Activated CD4-positive, alpha-beta memory T cell treated with anti-CD3 and anti-CD28 coated beads, Interleukin-2, amount 10 ng/mL, durations not matched to agents 7 days and 5 days (primary cell): ENCODE results near the gene RBM19. TPM values are rescaled to one million over a fixed set of nuclear protein-coding genes. Genes with fewer than 3 reads are reported as not detected.

Experiments used
- CTCF ChIA-PET: fragments of 350-600 bp; sonication (Branson Sonifier 250); formaldehyde crosslinking; loops from one replicate; lab custom pipeline; 2021; ENCODE audit warnings: antibody characterized with exemption, inconsistent platforms; lab: Charles Lee
- POLR2A ChIA-PET: fragments of 350-600 bp; sonication (Branson Sonifier 250); formaldehyde crosslinking; loops from one replicate; lab custom pipeline; 2021; ENCODE audit warnings: antibody characterized with exemption; lab: Charles Lee
- DNase-seq: peaks from one replicate; pipeline ENCODE4 v3.0.0-alpha.2; 2020
- H3K27ac Mint-ChIP-seq: one replicate; pipeline ENCODE4 v1.8.0; 2021; ENCODE audit warnings: mild to moderate bottlenecking, mixed read lengths
- H3K27me3 Mint-ChIP-seq: one replicate; pipeline ENCODE4 v1.8.0; 2021; ENCODE audit warnings: mixed read lengths
- H3K36me3 Mint-ChIP-seq: one replicate; pipeline ENCODE4 v1.8.0; 2021; ENCODE audit warnings: low read depth, mixed read lengths
- H3K4me1 Mint-ChIP-seq: one replicate; pipeline ENCODE4 v1.8.0; 2021; ENCODE audit warnings: mixed read lengths
- H3K4me3 Mint-ChIP-seq: one replicate; pipeline ENCODE4 v1.8.0; 2021; ENCODE audit warnings: mild to moderate bottlenecking, mixed read lengths
- H3K9me3 Mint-ChIP-seq: one replicate; pipeline ENCODE4 v1.8.0; 2021; ENCODE audit warnings: mixed read lengths
- total RNA-seq, 2 experiments: library from RNA; stranded (reverse); gene quantifications; one replicate each; pipeline ENCODE4 v1.2.3, GENCODE V29; 2021

Gene RBM19
- total RNA-seq, 2 experiments from 2014 or later = 31.5 to 32.4 TPM

- Mint-ChIP-seq H3K9me3 (peaks cover 7% of the 10 kb centered on the region), H3K27me3 (no peaks in the 10 kb centered on the region), H3K4me1 (no peaks in the 10 kb centered on the region), H3K36me3 (no peaks in the 10 kb centered on the region), H3K27ac (no peak overlapping the region), H3K4me3 (no peak overlapping the region)
- POLR2A ChIA-PET = no interaction called here
- DNase-seq = no peak
- CTCF ChIA-PET = no interaction called here
These were observed 196.8 kb downstream of the RBM19 start for GRCh38 chr12:113769305-113769704.

GRCh38 chr12:113768850-113769249 lies 197.3 kb downstream of the RBM19 start:
- CTCF ChIA-PET = no interaction called here
- DNase-seq = no peak
- Mint-ChIP-seq H3K4me3 (no peak overlapping the region), H3K27ac (no peak overlapping the region), H3K36me3 (no peaks in the 10 kb centered on the region), H3K27me3 (no peaks in the 10 kb centered on the region), H3K4me1 (no peaks in the 10 kb centered on the region), H3K9me3 (peaks cover 7% of the 10 kb centered on the region)
- POLR2A ChIA-PET = no interaction called here

- ChIA-PET POLR2A (no interaction called here), CTCF (no interaction called here)
- Mint-ChIP-seq H3K27ac (no peak overlapping the region), H3K4me1 (no peaks in the 10 kb centered on the region), H3K9me3 (peaks cover 5% of the 10 kb centered on the region), H3K36me3 (no peaks in the 10 kb centered on the region), H3K27me3 (peaks cover 2% of the 10 kb centered on the region), H3K4me3 (no peak overlapping the region)
- DNase-seq = no peak
These were observed 198.9 kb downstream of the RBM19 start for GRCh38 chr12:113766879-113767878.
